ENCODE results near the gene ARSI.

ARSI gene

GRCh38 chr5:150271296-150271692 lies 31.4 kb downstream of the ARSI start:
- in situ Hi-C loops (cut with MboI; ENCODE audit: low sequenced_read_pairs), result no loop called here

GRCh38 chr5:150270541-150271295 lies 32.0 kb downstream of the ARSI start:
- in situ Hi-C loops (cut with MboI; ENCODE audit: low sequenced_read_pairs), result no loop called here

- in situ Hi-C loops (cut with MboI; ENCODE audit: low sequenced_read_pairs), result no loop called here
These were observed 35.8 kb downstream of the ARSI start for GRCh38 chr5:150266871-150267291.

DNA sequence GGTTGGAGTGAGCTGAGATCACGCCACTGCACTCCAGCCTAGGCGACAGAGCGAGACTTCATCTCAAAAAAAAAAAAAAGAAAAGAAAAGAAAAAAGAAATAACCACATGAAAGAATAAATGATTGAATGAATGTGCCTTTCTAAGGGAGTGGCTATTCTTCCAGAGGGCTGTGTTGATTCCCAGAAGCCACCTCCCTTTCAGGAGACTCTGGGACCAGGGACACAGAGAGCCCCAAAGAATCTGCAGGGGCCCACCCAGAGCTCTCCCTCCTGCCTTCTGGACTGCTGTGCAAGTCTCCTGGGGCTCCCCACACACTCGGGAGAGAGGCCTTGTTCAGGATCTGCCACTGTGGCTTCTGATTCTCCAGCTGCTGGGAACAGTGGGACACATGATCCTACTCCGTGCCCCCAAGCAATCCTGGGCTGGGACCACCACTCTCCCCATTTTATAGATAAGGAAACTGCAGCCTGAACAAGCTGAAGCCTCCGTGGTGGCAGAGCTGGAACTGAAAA lies 36.8 kb downstream of the ARSI start:
- in situ Hi-C loops (cut with MboI; ENCODE audit: low sequenced_read_pairs), result no loop called here

DNA sequence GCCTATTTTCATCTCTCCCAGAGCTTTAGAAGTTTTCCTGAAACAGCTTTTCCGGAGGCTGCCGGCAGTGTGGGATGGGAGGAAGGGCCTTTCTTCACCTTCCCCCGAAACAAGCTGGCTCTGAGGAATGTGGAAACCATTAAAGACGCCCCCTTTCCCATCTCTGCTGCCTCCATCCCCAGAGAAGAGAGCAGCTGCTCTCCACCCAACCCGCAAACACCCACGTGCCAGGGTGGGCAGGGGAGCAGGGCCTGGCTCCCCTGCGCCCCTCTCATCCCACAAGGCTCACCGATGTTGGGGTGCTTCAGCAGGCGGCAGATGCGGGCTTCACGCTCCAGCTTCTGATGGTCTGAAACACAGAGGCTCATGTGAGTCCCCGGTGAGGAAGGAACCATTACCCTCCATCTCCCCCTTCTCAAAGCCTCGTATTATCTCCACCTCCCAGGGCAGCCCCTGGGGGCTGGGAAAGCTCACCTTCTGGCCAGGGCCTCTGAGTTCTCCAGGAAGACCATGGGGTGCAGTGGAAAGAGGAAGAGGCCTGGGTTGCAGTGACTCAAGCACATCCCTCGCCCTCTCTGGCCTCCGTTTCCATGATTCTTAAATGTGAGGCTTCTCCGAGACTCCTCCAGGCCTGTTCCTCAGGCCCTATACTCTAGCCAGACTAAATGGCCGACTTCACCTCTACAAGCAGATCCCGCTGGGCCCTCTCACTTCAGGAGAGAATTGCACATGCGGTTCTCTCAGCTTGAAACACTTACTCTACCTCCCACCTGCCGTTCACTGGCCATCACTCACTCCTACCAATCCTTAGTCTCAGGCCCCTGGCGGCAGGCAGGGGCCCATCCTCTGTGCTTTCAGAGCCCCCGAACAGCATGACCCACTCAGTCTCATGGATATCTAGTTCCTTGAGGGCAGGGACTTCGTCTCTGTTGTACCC lies 37.8 kb downstream of the ARSI start:
- in situ Hi-C loops (cut with MboI; ENCODE audit: low sequenced_read_pairs), result no loop called here

DNA sequence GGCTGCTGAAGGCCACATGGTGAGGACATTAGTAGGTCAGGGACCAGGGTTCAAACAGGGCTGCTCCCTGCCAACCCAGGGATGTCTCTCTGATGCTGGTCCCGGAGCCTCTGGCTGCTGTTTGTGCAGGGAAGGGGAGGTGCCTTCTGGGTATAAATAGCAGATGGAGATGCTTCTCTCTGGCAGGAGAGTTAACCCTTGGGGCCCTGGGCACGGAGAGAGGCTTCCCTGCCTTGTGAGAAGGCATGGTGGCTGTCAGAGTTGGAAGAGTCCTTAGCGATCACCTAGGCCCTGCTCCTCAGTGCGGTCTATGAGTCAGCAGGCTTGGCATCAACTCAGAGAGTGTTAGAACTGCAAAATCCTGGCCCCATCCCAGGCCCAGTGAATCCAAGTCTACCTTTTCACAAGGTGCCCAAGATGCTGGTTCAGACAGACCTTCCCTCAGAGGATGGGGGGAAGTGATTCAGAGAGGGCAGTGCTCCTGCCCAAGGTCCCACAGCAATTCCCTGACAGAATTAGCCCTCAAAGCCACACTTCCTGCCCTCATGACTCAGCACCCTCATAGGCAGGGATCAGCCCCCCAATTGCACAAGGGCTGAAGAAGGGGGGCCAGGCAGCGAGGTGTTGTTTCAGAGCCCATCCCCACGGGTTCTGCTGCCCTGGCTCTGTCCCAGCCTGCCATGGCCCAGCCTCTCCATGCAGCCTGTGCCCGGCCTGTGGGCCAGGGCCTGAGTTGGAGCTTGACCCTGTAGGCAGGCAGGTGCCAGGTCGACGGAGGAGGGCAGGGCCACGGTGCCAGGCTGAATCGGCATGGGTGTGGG lies 38.7 kb downstream of the ARSI start:
- in situ Hi-C loops (cut with MboI; ENCODE audit: low sequenced_read_pairs), result no loop called here

- in situ Hi-C loops (cut with MboI; ENCODE audit: low sequenced_read_pairs), result no loop called here
These were observed 39.3 kb downstream of the ARSI start for GRCh38 chr5:150263375-150263775.

- in situ Hi-C loops (cut with MboI; ENCODE audit: low sequenced_read_pairs), result no loop called here
These were observed 40.2 kb downstream of the ARSI start for GRCh38 chr5:150262502-150262901.

- in situ Hi-C loops (cut with MboI; ENCODE audit: low sequenced_read_pairs), result no loop called here
These were observed 41.5 kb downstream of the ARSI start for GRCh38 chr5:150261231-150261630.

DNA sequence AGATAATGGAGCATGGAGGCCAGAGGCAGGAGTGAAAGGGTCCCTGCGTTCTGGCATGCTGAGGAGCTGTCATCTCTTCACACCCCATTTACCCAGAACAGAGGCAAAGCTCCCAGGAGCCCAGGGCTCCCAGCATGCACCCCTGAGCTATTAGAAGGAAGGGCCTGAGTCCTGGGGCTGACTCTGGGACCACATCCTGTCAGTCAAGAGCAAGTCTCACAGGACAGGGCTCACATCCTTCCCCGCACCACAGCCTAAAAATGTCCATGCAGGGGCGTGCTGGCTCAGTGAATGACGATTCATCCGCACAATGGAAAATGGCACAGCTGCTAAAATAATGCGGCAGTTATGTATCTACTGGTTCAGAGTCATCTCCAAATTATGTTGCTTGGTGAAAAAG lies 44.6 kb downstream of the ARSI start:
- in situ Hi-C loops (cut with MboI; ENCODE audit: low sequenced_read_pairs), result no loop called here

DNA sequence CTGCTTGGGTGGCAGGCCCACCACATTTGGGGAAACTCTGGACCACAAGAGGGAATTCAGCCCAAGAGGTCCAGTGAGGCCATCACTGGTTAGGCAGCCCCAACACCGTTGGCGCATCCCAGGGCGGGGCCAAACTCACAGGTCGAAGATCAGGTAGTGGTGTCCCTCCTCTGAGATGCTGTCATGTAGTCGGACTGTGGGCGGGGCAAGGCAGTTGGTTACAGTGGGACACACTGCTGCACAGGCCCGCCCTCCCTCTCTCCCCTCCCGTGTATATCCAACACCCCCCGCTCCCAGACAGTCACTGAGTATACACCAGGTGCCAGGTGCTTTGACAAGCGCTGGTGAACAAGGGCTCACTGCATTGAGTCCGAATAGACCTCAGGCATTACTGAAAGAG lies 45.3 kb downstream of the ARSI start:
- in situ Hi-C loops (cut with MboI; ENCODE audit: low sequenced_read_pairs), result no loop called here

DNA sequence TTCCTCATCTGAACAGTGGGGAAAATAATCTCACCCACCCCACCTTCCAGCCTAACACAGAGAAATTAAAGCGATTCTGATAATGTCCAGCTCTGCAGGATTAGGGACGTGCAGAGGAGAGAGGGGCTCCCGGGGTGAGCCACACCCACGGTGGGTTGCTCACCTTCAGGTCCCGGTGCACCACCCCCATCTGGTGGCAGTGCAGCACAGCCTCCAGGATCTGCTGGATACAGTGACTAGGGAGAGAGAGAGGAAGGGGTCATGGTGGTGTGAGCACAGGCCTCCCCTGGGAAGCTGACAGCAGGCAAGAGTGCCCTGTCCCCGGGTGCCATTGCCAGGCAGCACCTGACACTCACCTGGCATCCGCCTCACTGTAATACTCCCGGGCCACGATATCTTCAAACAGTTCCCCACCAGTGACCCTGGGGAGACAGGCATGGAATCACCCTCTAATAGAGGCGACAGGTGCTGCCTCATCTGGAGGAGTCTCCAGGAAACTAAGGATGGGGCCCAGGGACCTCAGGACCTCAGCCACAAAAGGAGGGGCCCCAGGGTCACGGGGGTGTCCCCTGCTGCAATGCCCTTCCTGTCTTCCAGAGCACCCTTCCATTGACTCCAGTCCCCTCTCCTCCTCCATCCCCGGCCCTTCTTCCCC lies 46.2 kb downstream of the ARSI start:
- in situ Hi-C loops (cut with MboI; ENCODE audit: low sequenced_read_pairs), result no loop called here

GRCh38 chr5:150255659-150256409 lies 46.9 kb downstream of the ARSI start:
- in situ Hi-C loops (cut with MboI; ENCODE audit: low sequenced_read_pairs), result no loop called here

GRCh38 chr5:150254774-150255173 lies 47.9 kb downstream of the ARSI start:
- in situ Hi-C loops (cut with MboI; ENCODE audit: low sequenced_read_pairs), result no loop called here

DNA sequence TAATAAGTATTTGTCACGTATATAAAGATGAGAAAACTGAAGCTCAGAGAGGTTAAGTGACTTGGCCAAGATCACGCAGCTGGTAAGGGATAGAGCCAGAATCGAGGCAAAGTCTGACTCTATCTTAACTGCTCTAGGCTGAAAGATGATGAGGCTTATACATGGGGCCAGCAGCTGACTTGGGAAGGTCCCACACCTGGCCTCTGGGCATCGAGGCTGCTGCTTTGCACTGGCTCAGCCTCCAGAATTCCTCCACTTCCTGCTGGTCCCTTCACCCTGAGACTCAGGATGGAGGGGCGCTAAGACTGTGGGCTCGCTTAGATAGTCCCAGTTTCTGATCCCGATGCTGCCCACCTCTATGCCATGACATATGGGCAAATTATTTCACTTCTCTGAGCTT lies 48.3 kb downstream of the ARSI start:
- in situ Hi-C loops (cut with MboI; ENCODE audit: low sequenced_read_pairs), result no loop called here

DNA sequence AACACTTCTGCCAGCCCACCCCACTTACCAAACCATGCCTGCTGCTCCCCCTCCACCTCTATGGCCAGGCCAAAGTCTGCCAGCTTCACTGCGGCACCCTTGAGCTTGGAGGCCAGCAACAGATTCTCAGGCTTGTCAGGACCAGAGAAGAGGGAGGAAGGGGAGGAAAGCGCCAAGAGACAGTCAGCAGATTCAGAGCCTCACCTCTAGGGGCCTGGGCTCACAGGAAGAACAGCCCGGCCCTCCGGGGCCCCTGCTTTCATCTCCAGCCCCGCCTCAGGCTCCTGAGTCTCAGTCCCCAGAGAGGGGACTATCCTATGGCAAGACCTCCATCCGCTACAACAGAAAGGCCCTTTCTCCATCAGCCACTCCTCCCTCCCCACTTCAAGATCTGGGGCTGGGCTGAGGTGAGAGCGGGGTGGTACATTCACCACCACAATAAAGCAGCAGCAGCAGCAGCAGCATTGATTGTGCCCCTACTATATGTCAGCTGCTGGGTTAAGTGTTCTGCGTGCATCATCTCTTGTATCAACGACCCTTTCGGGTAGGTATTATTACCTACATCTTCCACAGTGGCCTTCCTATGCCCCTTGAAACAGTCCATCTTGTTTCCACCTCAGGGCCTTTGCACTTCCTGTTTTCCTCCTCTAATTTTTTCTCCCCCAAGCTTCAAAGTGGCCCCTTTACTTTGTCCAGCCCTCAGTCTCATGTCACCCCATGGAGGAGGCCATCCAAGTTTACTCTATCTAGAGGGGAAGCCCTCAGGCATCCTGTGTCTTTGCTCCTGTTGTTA lies 49.1 kb downstream of the ARSI start:
- in situ Hi-C loops (cut with MboI; ENCODE audit: low sequenced_read_pairs), result no loop called here

DNA sequence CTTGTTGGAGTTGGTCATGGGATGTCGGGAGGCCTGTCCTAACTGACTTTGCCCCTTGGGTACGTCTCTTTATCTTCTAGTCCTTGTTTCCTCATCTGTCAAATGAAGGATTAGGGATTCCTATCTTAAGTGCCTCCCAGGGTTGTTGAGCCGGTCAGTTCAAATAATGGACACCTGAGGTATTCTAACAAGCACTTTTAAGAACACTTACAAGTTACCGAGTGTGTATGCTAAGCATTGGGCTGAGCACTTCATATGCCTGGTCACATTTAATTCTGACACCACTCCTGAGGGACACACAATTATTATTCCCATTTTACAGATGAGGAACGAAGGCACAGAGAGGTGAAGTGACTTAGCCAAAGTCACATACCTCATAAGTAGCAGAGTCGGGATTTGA lies 50.2 kb downstream of the ARSI start:
- in situ Hi-C loops (cut with MboI; ENCODE audit: low sequenced_read_pairs), result no loop called here

- in situ Hi-C loops (cut with MboI; ENCODE audit: low sequenced_read_pairs), result no loop called here
These were observed 51.2 kb downstream of the ARSI start for GRCh38 chr5:150251504-150251903.

GRCh38 chr5:150249744-150250143 lies 53.0 kb downstream of the ARSI start:
- in situ Hi-C loops (cut with MboI; ENCODE audit: low sequenced_read_pairs), result no loop called here
